ENCODE measurements around the gene HOXA2. TPM values are rescaled to one million over a fixed set of nuclear protein-coding genes. Genes with fewer than 3 reads are reported as not detected.

Gene HOXA2
- total RNA-seq, 1 donor from 2014 or later, result 0.11 TPM

- DNase-seq, result no peak
- intact Hi-C loops (cut with DNase I), result no loop called here
- no peak for ATAC-seq (ENCODE audit: poor library complexity)
Measured at GRCh38 chr7:27062946-27063345, 39.5 kb downstream of the HOXA2 start.

GRCh38 chr7:27053153-27053552 is 49.3 kb downstream of the HOXA2 start:
- ATAC-seq (ENCODE audit: poor library complexity) (no peak), DNase-seq (no peak)
- intact Hi-C loops (cut with DNase I), result no loop called here

- ATAC-seq (ENCODE audit: poor library complexity), result no peak
- intact Hi-C loops (cut with DNase I), result no loop called here
- DNase-seq, result no peak
Measured at GRCh38 chr7:27051451-27051850, 51.0 kb downstream of the HOXA2 start.

Other genes with a start within 250 kb of the HOXA2 start
- 5.2 TPM for gene SKAP2, start 238.1 kb downstream of the HOXA2 start, total RNA-seq
- gene HOXA1, start 6.7 kb downstream of the HOXA2 start, total RNA-seq, result 0.13 TPM
- 0.97 TPM for gene HOXA4, start 28.1 kb upstream of the HOXA2 start, total RNA-seq
- gene HOXA5, start 41.0 kb upstream of the HOXA2 start, total RNA-seq, result 0.62 TPM
- gene HOXA6, start 45.1 kb upstream of the HOXA2 start, total RNA-seq, result not detected
- 0.35 TPM for gene HOXA3, start 49.9 kb upstream of the HOXA2 start, total RNA-seq
- not detected for gene HOXA7, start 54.0 kb upstream of the HOXA2 start, total RNA-seq
- gene HOXA9, start 62.9 kb upstream of the HOXA2 start, total RNA-seq, result not detected
- not detected for gene HOXA10, start 71.6 kb upstream of the HOXA2 start, total RNA-seq
- not detected for gene HOXA11, start 82.5 kb upstream of the HOXA2 start, total RNA-seq
- not detected for gene HOXA13, start 97.4 kb upstream of the HOXA2 start, total RNA-seq
- not detected for gene EVX1, start 140.1 kb upstream of the HOXA2 start, total RNA-seq

All from Right ventricle myocardium superior (tissue), 1 donor.